IPS-11a (cell line): ENCODE data around the gene ZCCHC14.
"Not testable (repeated sequence)": the region's sequence is repeated elsewhere in the genome, so short reads cannot be mapped to it uniquely, and the experiment has no call there.

Experiments
- H3K4me3 ChIP-seq: one replicate; pipeline ENCODE4 v1.5.1; 2013; ENCODE audit warnings: low read depth, low read length, control low read depth

Gene ZCCHC14

DNA sequence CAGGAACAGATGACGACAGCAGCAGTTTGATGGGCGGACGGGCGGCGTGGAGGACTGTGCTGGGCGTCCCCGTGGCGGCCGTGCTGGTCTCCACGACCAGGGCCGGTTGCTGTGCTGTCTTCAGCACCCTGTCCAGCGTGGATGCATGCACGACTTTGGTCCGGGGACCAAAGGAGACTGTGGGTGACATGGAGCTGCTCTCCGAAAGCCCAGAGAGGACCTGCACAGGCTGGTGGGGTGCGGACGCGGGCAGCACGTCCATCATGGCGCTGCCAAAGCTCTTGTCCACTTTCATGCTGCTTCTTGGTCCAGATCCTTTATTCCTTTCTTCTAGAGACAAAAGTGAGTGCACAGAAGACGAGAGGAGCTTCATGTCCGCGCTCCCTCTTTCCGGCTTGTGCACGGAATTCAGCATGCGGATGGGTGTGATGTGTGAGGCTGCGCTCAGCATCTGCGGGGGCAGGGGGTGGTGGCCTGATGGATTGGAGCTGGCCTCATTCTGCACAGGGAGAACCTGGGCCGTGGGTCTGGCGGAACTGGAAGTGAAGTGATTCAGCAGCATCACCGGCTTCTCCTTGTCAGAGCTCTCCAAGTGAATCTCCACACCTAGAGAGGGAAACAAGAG is 80.3 kb downstream of the ZCCHC14 start:
- no peak overlapping the region for H3K4me3 ChIP-seq

DNA sequence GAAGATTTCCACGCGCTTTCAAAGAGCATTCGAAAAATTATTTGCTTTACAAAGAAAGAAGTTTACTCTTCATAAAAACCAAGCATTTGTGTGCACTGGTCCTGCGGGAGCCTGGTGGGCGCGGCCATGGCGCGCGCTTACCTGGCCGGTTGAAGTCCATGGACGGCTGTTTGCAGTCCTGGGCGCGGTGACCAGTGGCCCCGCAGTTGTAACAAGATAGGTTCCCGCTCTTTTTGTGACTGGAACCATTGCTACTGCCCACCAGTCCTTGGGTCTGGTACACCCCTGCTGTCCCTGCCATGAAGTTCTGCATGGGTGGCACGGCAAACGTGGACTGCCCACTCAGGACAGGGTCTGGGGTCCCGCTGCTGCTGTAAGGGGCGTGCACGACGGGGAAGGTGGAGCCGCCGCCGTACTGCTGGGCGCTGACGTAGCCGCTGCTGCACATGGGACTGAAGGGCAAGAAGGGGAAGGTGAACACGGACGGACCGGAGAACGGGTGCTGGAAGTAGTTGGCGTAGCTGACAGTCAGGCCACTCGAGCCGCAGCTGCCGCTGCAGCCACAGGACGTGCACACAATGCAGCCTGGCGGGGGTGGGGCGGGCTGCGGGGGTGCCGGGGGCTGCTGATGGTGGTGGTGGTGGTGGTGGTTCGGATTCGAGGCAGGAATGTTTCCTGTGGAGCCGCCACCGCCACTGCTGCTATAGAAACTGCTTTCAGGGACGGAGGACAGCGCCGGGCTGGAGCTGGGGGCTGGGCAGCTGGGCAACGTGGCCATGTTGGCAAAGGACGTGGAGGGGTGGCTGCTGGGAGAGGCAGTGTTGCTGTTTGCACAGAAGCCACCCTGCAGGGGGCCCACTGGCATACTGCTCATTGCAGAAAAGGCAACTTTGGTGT is 81.2 kb downstream of the ZCCHC14 start:
- H3K4me3 ChIP-seq, result no peak overlapping the region

DNA sequence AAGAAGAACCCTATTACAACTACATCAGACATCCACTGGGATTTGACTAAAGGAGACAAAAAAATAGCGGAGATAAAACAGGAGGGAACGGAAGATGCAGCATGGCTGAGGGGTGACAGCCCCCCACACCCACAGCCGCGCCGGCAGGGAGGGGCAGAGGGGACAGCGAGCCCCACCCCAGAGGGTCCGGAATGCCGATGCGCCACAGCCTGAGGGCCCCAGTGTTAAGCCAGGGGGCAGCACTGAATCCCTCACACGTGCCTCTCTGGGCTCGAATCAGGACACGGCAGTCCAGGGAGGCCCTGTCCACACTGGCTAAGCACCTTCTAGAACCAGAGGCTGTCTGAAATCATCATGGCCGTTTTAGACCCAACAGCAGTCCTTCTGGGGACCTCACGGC is 81.9 kb downstream of the ZCCHC14 start:
- no peak overlapping the region for H3K4me3 ChIP-seq

DNA sequence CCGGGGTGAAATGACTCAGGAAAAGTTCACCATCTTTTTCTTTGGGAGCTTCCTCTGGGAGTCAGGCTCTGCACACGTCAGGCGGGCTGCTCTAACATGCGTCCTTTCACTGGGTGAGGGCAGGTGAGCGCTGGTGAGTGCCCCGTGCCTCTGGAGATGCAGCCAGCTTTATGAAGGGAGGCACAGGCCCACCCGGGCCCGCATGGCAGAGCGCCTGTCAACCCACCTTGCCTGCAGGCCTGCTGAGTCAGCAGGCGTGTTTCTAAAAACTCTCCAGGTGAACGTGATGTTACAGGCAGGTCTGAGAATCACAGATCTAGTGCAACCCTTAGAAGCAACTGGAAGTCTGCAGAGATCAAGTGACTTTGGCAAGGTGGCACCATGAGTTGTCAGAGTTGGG is 82.3 kb downstream of the ZCCHC14 start:
- H3K4me3 ChIP-seq, result no peak overlapping the region

DNA sequence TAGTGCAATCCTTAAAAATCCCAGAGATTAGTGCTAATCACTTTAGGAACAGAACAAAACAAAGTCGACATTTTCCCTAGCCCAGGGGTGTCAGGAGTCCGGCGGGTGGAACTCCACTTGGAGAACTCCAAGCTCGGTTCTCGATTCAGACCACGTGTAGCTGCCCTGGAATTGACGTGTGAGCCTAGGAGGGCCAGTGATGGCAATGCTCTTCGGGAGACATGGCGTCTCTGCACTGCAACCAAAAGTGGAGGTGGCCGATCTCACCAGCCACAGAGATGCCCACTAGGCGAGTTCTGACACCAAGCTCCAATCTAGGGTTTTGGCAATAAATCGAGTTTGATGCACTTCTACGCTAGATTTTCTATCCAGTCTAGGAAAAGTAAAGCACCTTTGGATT is 83.0 kb downstream of the ZCCHC14 start:
- no peak overlapping the region for H3K4me3 ChIP-seq

DNA sequence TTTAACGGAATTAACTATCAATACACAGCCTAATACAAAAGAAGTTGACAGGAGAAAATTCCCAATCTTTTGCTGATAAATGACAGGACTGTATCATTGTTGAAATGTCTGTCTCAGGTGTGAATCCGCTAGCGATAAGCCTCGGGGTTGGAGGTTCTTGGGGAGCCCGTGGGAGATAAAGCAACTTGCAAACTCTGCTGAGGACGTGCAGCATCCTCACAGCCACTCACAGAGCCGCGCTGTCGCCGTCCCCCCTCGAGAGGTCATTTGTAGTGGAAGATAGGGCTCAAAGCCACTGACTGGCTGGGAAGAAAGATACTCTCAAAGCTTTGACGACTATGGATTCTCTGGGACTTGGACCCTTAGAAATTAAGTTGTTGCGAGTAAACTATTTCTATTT is 83.7 kb downstream of the ZCCHC14 start:
- H3K4me3 ChIP-seq, result no peak overlapping the region

DNA sequence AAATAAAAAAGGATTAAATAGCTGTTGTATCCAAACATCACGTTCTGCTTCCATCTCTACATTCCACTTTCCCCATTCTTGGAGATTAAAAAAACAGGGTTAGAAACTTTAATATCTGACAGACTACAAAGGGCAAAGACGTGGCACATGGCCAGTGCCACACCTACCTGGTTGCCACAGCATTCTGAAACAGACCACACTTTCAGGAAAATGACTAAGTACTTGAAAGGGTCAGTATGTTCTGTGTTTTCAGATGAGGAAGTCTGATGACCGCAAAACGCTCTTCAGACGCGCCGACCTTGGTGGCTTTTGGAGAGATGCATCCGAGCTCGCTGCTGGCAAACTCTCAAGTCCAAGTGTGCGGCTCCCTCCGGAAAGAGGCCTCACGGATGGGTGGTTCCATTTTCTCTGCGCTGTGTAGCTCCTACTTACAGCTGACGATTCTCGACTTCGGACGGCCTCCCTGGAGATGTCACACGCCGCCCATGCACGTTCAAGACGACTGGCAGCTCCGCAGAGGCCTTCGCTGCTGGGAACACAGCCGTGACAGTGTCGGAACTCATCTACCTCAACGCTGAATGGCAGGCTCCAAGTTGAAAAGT is 85.2 kb downstream of the ZCCHC14 start:
- H3K4me3 ChIP-seq, result peak overlapping the region; percentile 4

DNA sequence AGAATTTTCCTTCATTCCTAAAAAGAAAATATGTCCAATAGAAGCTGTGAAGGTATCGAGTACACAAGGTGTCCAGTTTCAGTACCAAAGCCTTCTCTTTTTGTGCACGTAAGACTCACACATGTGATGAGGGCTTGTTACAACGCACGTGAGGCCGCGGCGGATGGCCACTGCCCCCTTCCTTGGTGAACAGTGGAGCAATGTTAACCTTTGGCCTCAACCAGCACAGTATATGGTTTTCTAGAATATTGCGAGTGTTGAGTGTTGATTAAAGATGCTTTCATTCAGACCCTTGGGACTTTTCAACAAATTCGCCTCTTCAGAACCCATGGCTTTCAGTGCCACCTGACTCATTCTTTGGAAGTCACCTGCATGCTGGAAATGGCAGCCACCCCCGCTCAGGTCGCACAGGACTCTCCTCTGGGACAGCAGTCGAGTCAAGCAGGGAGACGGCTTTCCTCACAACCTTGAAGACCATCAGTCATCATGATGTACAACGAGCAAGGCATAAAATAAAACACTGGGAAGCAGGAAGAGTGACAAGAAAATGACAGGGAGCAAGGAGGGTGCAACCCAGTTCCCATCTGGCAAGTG is 86.2 kb downstream of the ZCCHC14 start:
- H3K4me3 ChIP-seq, result no peak overlapping the region

DNA sequence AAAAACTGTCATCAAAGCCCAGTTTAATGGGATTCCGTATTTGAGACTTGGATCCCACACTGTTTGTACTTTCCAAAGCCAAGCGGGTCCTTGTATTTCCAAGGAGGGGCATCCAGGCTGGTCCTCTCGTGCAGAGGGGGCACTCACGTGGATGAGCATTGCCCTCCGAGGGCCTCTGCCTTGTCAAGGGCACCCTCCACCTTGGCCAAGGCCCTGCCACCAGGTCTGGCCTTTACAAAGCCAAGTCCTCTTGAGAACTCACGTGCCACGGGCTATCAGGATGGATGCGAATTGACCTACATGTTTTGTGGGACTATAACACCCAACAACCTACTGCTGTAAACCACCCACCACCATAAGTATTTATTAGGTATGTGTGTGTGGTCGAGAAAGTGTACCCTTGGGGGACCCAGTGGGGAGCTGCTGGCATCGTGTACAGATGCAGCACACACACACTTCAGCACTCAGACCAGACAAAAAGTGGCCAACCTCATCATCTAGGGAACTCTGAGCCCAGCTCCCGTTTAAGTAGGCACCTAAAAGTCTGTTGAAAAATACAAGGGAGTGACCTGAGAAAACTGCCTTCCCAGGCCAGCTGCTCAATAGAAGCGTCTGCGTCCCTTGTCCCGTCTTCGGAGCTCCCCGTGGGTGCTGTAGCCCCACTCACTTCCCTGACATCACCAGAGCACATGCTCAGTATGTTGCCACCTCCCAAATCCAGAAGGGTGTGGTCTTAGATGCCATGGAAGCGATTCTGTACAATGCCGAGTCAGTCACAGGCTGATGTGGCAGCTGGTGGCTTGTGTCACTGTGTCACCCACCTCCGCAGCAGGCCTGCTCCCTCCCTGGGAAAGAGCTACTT is 87.8 kb downstream of the ZCCHC14 start:
- no peak overlapping the region for H3K4me3 ChIP-seq

DNA sequence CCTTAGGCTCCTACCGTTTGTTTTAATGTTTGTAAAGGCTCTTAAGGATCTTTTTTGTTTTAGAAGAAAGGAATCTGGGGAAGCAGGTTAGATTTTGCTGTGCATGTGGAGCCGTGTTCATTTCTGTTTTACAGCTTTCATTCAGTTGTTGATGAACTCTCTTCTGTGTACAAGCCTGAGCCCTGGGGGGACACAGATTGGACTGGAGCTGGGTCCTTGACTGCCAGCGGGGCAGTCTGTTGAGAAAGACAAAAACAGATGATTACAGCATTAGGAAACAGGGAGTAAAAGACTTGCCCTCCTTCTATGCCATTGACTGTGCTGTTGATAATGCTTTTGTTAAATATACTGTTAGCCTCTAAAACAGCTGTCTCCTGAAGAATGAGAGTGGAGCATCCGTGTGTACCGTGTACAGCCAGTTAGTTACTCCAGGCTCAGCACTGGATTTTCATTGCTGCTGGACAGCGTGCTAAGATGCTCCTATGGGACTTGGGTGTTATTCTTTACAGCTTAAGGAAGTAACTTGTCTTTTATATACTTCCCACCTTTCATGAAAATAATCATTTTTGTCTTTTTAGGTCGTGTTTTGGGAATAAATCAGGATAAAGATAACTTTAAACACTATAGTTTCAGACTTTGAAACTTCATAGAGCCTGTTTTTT is 97.5 kb downstream of the ZCCHC14 start:
- H3K4me3 ChIP-seq, result no peak overlapping the region

DNA sequence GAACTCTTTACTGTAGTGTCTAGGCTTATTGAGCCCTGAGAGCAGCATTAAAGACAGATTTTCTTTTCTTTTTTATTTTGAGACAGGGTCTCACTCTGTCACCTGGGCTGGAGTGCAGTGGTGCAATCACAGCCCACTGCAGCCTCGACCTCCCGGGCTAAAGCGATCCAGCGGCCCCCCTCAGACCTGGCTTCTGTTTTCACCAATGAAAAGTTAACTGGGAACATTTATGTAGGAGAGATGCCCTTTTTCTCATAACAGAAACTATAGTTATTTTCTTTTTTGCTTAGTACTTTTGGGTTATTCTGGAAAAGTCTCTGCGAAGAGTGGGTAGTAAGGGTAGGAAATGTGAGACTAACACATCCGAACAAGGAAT is 99.2 kb downstream of the ZCCHC14 start:
- H3K4me3 ChIP-seq, result peak overlapping the region; percentile 70

DNA sequence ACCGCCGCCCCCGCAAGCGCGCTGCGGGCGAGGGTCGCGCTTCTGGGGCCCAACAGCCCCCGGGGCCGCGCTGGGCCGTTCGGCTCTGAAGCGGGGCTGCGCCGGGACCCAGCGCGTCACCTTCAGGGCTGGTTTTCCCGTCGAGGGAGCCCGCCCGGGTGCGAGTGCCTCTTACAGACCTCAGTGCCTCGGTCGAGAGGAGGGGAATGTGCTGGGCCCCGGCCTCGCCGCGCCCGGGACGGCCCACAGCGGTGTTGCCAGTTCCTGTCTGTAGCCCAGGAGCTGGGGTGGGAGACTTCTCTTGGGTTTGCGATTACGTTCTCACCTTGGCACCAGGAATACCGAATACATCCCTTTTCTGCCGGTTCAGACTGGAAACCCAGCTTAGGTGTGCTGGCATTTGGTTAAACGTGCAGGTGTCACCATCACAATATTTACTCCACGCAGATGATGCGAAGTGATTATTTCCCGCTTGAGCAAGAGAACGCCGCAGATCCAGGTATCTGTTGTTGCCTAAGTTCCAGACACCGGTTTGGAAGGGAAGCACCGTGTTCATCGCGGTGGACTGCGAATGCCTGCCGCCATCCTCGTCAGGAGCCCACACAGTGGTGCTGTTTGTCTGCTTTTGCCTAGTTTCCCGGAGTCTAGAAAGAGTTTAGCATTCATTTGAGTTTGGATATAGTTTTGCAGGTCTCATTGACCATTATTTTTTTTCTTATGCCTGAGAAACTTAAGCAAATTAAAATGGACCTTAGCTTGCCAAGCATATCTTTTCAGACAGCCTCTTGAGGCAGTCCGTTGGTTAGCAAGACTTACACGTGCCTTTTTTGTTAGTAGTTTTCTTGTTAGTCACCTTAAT is 99.8 kb downstream of the ZCCHC14 start:
- H3K4me3 ChIP-seq, result peak overlapping the region; percentile 70

DNA sequence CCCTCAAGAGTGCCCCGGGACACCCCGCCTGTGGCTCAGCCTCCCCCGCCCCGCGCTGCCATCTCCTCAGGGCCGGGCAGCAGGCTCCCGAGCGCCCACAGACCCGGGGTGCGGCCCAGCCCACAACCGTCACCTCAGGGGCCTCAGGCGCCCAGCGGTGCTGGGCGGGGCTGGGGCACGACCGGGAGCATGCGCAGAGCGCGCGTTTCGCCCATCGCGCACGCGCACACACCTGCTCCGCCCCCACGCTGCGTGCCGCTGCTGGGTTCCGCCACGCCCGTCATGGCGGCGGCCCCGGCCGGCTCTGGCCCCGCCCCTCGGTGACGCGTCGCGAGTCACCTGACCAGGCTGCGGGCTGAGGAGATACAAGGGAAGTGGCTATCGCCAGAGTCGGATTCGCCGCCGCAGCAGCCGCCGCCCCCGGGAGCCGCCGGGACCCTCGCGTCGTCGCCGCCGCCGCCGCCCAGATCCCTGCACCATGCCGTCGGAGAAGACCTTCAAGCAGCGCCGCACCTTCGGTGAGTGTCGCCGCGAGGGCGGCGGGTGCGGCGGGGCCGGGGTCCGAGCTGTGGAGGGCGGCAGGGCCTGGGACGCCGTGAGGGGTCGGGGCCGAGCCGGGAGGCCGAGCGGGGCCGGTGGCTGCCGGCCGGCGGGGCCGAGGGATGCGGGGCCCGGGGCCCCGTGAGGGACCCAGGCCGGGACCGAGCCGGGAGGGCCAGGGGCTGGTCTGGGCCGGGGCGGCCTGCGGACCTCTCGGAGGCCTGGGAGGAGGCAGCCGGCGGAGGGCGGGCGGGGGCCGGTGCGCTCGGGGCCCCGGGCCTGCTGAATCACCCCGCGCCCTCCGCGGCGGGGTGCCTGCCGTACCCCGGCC is 100.6 kb downstream of the ZCCHC14 start, which contains the start of gene MAP1LC3B:
Gene MAP1LC3B (plus strand): TSS at position 387 of the 871 bp plus-strand sequence. CDS start 92 bp downstream, at position 479.
- H3K4me3 ChIP-seq, result peak within 1 kb of the TSS; percentile 70

DNA sequence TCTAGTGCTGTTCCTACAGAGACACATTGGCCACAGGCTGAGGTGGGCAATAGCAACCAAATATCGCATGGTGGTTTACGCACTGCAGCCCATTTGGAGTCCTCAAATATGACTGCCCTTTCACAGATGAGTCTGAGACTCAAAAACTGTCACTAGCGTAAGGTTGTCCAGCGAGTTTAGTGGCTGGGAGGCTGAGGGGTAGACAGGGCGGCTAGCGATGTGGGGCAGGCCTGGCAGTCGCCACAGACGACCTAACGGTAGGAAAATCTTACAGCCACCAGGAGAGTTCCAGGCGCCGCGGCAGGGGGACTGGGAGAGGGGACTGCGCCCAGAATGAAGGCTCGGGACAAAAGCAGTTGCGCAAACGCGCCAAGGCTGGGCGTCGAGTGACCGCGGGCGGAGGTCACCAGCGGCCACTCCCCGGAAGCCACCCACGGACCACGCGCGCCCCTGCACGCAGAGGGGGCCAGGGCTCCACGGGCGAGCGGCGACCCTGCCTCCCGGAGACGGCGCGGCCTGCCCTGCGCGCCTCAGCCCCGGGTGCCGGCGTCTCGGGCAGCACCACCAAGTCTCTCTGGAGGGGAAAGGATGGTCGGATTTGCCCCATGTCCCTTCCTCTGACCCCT is 101.4 kb downstream of the ZCCHC14 start:
- peak overlapping the region; percentile 70 for H3K4me3 ChIP-seq

DNA sequence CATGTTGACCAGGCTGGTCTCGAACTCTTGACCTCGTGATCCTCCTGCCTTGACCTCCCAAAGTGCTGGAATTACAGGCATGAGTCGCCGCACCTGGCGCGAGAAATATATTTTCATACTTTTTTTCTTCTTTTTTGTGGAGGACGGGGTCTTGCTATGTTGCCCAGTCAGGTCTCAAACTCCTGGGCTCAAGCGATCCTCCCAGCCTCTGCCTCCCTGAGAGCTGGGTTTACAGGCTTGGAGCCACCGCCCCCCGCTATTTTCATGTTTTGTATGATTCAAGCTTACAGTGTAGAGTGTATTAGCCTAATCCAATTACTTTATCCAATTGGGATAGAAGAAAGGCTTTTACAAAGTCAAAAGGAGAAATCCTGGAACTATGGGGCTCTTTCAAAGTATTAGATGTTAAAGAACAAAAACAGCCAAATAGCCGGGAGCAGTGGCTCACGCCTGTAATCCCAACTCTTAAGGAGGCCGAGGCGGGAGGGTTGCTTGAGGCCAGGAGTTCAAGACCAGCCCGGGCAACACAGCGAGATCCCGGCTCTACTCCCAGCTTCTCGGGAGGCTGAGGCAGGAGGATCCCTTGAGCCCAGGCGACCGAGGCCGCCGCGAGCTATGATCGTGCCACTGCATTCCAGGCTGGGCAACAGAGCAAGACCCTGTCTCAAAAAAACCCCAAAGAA is 102.0 kb downstream of the ZCCHC14 start:
- peak overlapping the region; percentile 70 for H3K4me3 ChIP-seq

DNA sequence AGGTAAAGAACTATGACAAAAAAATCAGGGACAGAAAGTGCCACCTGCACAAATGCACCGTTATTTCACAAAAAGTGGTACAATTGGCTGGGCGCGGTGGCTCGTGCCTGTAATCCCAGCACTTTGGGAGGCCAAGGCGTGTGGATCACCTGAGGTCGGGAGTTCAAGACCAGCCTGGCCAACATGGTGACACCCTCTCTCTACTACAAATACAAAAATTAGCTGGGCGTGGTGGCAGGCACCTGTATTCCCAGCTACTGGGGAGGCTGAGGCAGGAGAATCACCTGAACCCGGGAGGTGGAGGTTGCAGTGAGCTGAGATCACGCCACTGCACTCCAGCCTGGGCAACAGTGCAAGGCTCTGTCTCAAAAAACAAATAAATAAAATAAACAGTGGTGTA is 102.9 kb downstream of the ZCCHC14 start:
- not testable (repeated sequence) for H3K4me3 ChIP-seq

DNA sequence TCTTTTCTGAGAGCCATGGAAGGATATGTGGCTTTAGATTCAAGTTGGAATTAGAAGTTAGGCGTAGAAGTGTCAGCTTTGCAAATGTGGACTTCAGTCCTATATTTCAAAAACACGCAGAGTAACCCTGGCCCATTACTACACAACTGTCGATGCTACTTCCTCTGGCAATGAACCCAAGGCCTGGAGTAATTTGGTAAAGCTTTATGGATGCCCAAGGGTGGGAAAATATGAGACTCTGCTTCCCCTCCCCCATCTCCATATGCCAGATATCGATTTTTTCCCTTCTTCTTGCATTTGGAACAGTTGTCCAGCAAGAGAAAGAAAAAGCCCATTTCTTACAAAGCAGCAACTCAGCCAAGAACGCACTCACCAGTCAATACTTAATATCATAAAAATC is 103.6 kb downstream of the ZCCHC14 start:
- no peak overlapping the region for H3K4me3 ChIP-seq
